HG03457 (cell line): Measurements from ENCODE around the gene TMEM192.
"Not testable (repeated sequence)": the region's sequence is repeated elsewhere in the genome, so short reads cannot be mapped to it uniquely, and the experiment has no call there.

Source experiments
- ATAC-seq: cut with Tn5 transposase; IDR thresholded peaks from one replicate; pipeline ENCODE4 v1.9.1; 2021; ENCODE audit warnings: moderate number of reproducible peaks; ENCODE audit not compliant: unreplicated experiment

The TMEM192 gene

GRCh38 chr4:165112368-165113121, at the start of gene TMEM192:
TSS of gene TMEM192 (minus strand) at chr4:165112860. CDS start at chr4:165112773, 87 bp downstream.
- ATAC-seq = peak; percentile 97

GRCh38 chr4:165158762-165159161, 46.1 kb upstream of the TMEM192 start:
- no peak for ATAC-seq

- no peak for ATAC-seq
Measured at GRCh38 chr4:165156906-165157305, 44.2 kb upstream of the TMEM192 start.

- no peak for ATAC-seq
Measured at GRCh38 chr4:165154482-165154881, 41.8 kb upstream of the TMEM192 start.

GRCh38 chr4:165152527-165152926, 39.9 kb upstream of the TMEM192 start:
- no peak for ATAC-seq

GRCh38 chr4:165151734-165152133, 39.1 kb upstream of the TMEM192 start:
- ATAC-seq = no peak

- ATAC-seq = no peak
Measured at GRCh38 chr4:165150545-165150944, 37.9 kb upstream of the TMEM192 start.

- no peak for ATAC-seq
Measured at GRCh38 chr4:165138843-165139242, 26.2 kb upstream of the TMEM192 start.

- ATAC-seq = no peak
Measured at GRCh38 chr4:165137205-165137604, 24.5 kb upstream of the TMEM192 start.

- ATAC-seq = no peak
Measured at GRCh38 chr4:165136529-165136928, 23.9 kb upstream of the TMEM192 start.

- ATAC-seq = no peak
Measured at GRCh38 chr4:165133150-165133549, 20.5 kb upstream of the TMEM192 start.

- ATAC-seq = no peak
Measured at GRCh38 chr4:165131247-165131832, 18.7 kb upstream of the TMEM192 start.

GRCh38 chr4:165129924-165130323, 17.3 kb upstream of the TMEM192 start:
- no peak for ATAC-seq

- not testable (repeated sequence) for ATAC-seq
Measured at GRCh38 chr4:165125869-165126499, 13.3 kb upstream of the TMEM192 start.

GRCh38 chr4:165124488-165124887, 11.8 kb upstream of the TMEM192 start:
- ATAC-seq = no peak

GRCh38 chr4:165118256-165118909, 5.7 kb upstream of the TMEM192 start:
- ATAC-seq = peak; percentile 94

GRCh38 chr4:165115301-165115700, 2.6 kb upstream of the TMEM192 start:
- ATAC-seq = no peak

- no peak for ATAC-seq
Measured at GRCh38 chr4:165111906-165112367, 723 bp downstream of the TMEM192 start.

- no peak for ATAC-seq
Measured at GRCh38 chr4:165106518-165106917, 6.1 kb downstream of the TMEM192 start.

GRCh38 chr4:165101641-165102040, 11.0 kb downstream of the TMEM192 start:
- no peak for ATAC-seq

- ATAC-seq = no peak
Measured at GRCh38 chr4:165096776-165097175, 15.9 kb downstream of the TMEM192 start.
